ENCODE results near the gene PTCD2. TPM values are rescaled to one million over a fixed set of nuclear protein-coding genes. Genes with fewer than 3 reads are reported as not detected.

PTCD2 gene
- total RNA-seq, 1 experiment from 2014 or later, result 19.3 TPM

- Histone ChIP-seq H3K4me2 (ENCODE audit: low read length) (no peak overlapping the region), H3K79me2 (ENCODE audit: insufficient read depth, low read length) (peaks cover 16% of the 10 kb centered on the region), H4K20me1 (ENCODE audit: insufficient read depth) (no peaks in the 10 kb centered on the region), H3K27me3 (ENCODE audit: insufficient read depth, low read length) (no peaks in the 10 kb centered on the region), H3K9me2 (ENCODE audit: insufficient read depth) (no peaks in the 10 kb centered on the region), H3K36me3 (ENCODE audit: control insufficient read depth in 1 of 2, insufficient read depth in 2 of 2, low read length in 2 of 2) (peaks cover 10 to 27% of the 10 kb centered on the region in 2 experiments), H3K27ac (ENCODE audit: low read depth, low read length) (no peak overlapping the region), H3K9ac (ENCODE audit: low read length) (no peak overlapping the region), H3K4me3 (replicated peaks in 1 of 2; ENCODE audit: low read depth in 1 of 2, low read length in 2 of 2) (no peak overlapping the region), H3K9me3 (ENCODE audit: control insufficient read depth in 1 of 2, insufficient read depth in 1 of 2, low read depth in 1 of 2, low read length in 2 of 2) (no peaks in the 10 kb centered on the region), H2AFZ (ENCODE audit: low read depth, low read length, poor library complexity, severe bottlenecking) (no peak overlapping the region), H3K4me1 (ENCODE audit: control insufficient read depth in 1 of 2, insufficient read depth in 2 of 2, low read length in 2 of 2) (peaks cover 13 to 19% of the 10 kb centered on the region in 2 experiments)
- DNase-seq (ENCODE audit: low read depth, low spot score) (no peak), ATAC-seq (no peak)
- ChIA-PET RAD21 (ENCODE audit: low non-redundant PET in 1 of 2, low total read pairs in 2 of 2, uncharacterized antibody in 2 of 2, unreplicated experiment in 2 of 2) (no interaction called here), POLR2A (no interaction called here), CTCF (no interaction called here)
- TF ChIP-seq SP1 (IDR thresholded peaks at IDR 0.05; ENCODE audit: low read depth), result no peak
- no peak for TF ChIP-seq CEBPB (IDR thresholded peaks at IDR 0.05; ENCODE audit: low read depth)
- no peak for TF ChIP-seq JUND (IDR thresholded peaks at IDR 0.05)
- intact Hi-C loops (cut with micrococcal nuclease), result no loop called here
- BruUV-seq (replicated peaks), result no TSS peak
These were observed 6.1 kb downstream of the PTCD2 start for GRCh38 chr5:72326306-72326649.

- RAD21 ChIA-PET (ENCODE audit: low non-redundant PET in 1 of 2, low total read pairs in 2 of 2, uncharacterized antibody in 2 of 2, unreplicated experiment in 2 of 2), result no interaction called here
- no peak for DNase-seq (ENCODE audit: low read depth, low spot score)
- peaks cover 4% of the 10 kb centered on the region; the same call in 1 of the 2 replicates for H3K79me2 ChIP-seq (ENCODE audit: insufficient read depth, low read length)
- H4K20me1 ChIP-seq (ENCODE audit: insufficient read depth), result no peaks in the 10 kb centered on the region
- peaks cover 11 to 14% of the 10 kb centered on the region in 2 experiments for H3K4me1 ChIP-seq (ENCODE audit: control insufficient read depth in 1 of 2, insufficient read depth in 2 of 2, low read length in 2 of 2)
- peak; percentile 36 for ATAC-seq
- H3K9ac ChIP-seq (ENCODE audit: low read length), result no peak overlapping the region
- intact Hi-C loops (cut with micrococcal nuclease), result no loop called here
- no peaks in the 10 kb centered on the region for H3K9me3 ChIP-seq (ENCODE audit: control insufficient read depth in 1 of 2, insufficient read depth in 1 of 2, low read depth in 1 of 2, low read length in 2 of 2)
- no peak overlapping the region for H3K4me3 ChIP-seq (replicated peaks in 1 of 2; ENCODE audit: low read depth in 1 of 2, low read length in 2 of 2)
- POLR2A ChIA-PET, result interaction anchor here (2.0 kb wide), 1 partner anchor 8 kb away, joined by 6 read pairs; the partner anchor contains the start of genes MRPS27 and PTCD2
- CTCF ChIA-PET, result no interaction called here
- peaks cover 10 to 31% of the 10 kb centered on the region in 2 experiments for H3K36me3 ChIP-seq (ENCODE audit: control insufficient read depth in 1 of 2, insufficient read depth in 2 of 2, low read length in 2 of 2)
- H2AFZ ChIP-seq (ENCODE audit: low read depth, low read length, poor library complexity, severe bottlenecking), result no peak overlapping the region
- no peak overlapping the region for H3K4me2 ChIP-seq (ENCODE audit: low read length)
- no TSS peak for BruUV-seq (replicated peaks)
- H3K27me3 ChIP-seq (ENCODE audit: insufficient read depth, low read length), result no peaks in the 10 kb centered on the region
- H3K27ac ChIP-seq (ENCODE audit: low read depth, low read length), result no peak overlapping the region
- no peak for TF ChIP-seq SP1 (IDR thresholded peaks at IDR 0.05; ENCODE audit: low read depth)
- no peak for TF ChIP-seq ZFX (IDR thresholded peaks at IDR 0.05)
- no peak for TF ChIP-seq ATF3 (IDR thresholded peaks at IDR 0.05)
- no peaks in the 10 kb centered on the region for H3K9me2 ChIP-seq (ENCODE audit: insufficient read depth)
These were observed 8.0 kb downstream of the PTCD2 start for GRCh38 chr5:72328172-72328571.

All from HCT116 (cell line).